PC-3 (cell line): ENCODE data around the gene CSTPP1. TPM values are rescaled to one million over a fixed set of nuclear protein-coding genes. Genes with fewer than 3 reads are reported as not detected.

Experiments
- ATAC-seq: fragments of 200-7000 bp; cut with Tn5 transposase; 2 replicates; pipeline ENCODE4 v1.9.1; 2020; ENCODE audit warnings: mild to moderate bottlenecking, moderate library complexity
- BruUV-seq: library from RNA; stranded (reverse); fragments of 400-500 nt; replicated peaks from 2 replicates; lab custom pipeline; 2021; lab: Mats Ljungman, UMichigan
- CTCF ChIA-PET: fragments of 300-600 bp; sonication (Branson Sonifier 250); formaldehyde crosslinking; loops from one replicate; lab custom pipeline; 2022; ENCODE audit warnings: antibody characterized with exemption; lab: Charles Lee
- POLR2A ChIA-PET: fragments of 300-600 bp; sonication (Branson Sonifier 250); formaldehyde crosslinking; loops from one replicate; lab custom pipeline; 2022; ENCODE audit warnings: antibody characterized with exemption; ENCODE audit not compliant: unreplicated experiment; lab: Charles Lee
- DNase-seq: peaks from one replicate; pipeline ENCODE4 v3.0.0-alpha.2; 2015
- H2AFZ ChIP-seq: fragments of 300-600 bp; sonication (generic); 2 replicates; pipeline ENCODE4 v1.6.0; 2016; ENCODE audit warnings: antibody characterized with exemption, low read length
- H3F3A ChIP-seq: fragments of 300-600 bp; sonication (generic); one replicate; pipeline ENCODE4 v1.6.0; 2017; ENCODE audit warnings: antibody characterized with exemption, low read length, control low read depth, mild to moderate bottlenecking; ENCODE audit not compliant: unreplicated experiment
- H3K27ac ChIP-seq: fragments of 300-600 bp; sonication (generic); 2 replicates; pipeline ENCODE4 v1.5.1; 2016; ENCODE audit warnings: mild to moderate bottlenecking, low read length
- H3K27me3 ChIP-seq: fragments of 300-600 bp; sonication (generic); 2 replicates; pipeline ENCODE4 v1.6.1; 2016; ENCODE audit warnings: low read length, mixed read lengths
- H3K36me3 ChIP-seq: fragments of 300-600 bp; sonication (generic); 2 replicates; pipeline ENCODE4 v1.6.1; 2016; ENCODE audit warnings: low read depth, mixed run types, low read length, mixed read lengths
- H3K4me1 ChIP-seq: fragments of 300-600 bp; sonication (generic); 2 replicates; pipeline ENCODE4 v1.5.1; 2016; ENCODE audit warnings: low read length; ENCODE audit not compliant: insufficient read depth
- H3K4me2 ChIP-seq: fragments of 300-600 bp; sonication (generic); 2 replicates; pipeline ENCODE4 v1.6.0; 2016; ENCODE audit warnings: low read length
- H3K4me3 ChIP-seq: fragments of 300-600 bp; sonication (generic); 2 replicates; pipeline ENCODE4 v1.5.1; 2016; ENCODE audit warnings: mild to moderate bottlenecking, low read length, mixed read lengths
- H3K79me2 ChIP-seq: fragments of 300-600 bp; sonication (generic); 2 replicates; pipeline ENCODE4 v1.6.1; 2017; ENCODE audit warnings: low read length, mixed read lengths
- H3K9ac ChIP-seq: fragments of 300-600 bp; sonication (generic); 2 replicates; pipeline ENCODE4 v1.6.0; 2016; ENCODE audit warnings: mild to moderate bottlenecking, low read length
- H3K9me2 ChIP-seq: fragments of 300-600 bp; sonication (generic); replicated peaks from 2 replicates; pipeline ENCODE4 v1.6.1; 2016; ENCODE audit warnings: mixed run types, low read length, mixed read lengths
- H3K9me3 ChIP-seq: fragments of 300-600 bp; sonication (generic); 2 replicates; pipeline ENCODE4 v1.6.1; 2016; ENCODE audit warnings: low read length, mixed read lengths
- H4K20me1 ChIP-seq: fragments of 300-600 bp; sonication (generic); 2 replicates; pipeline ENCODE4 v1.6.1; 2016; ENCODE audit warnings: low read length, mixed read lengths
- CTCF ChIP-seq: fragments of 300-600 bp; sonication (generic); conservative IDR thresholded peaks from 2 replicates; pipeline ENCODE4 v1.5.1; 2017; ENCODE audit warnings: antibody characterized with exemption, low read depth, mild to moderate bottlenecking, low read length
- EZH2 ChIP-seq: fragments of 300-600 bp; sonication (generic); IDR thresholded peaks from one replicate; pipeline ENCODE4 v1.6.1; 2017; ENCODE audit warnings: antibody characterized with exemption, mild to moderate bottlenecking, low read length; ENCODE audit not compliant: unreplicated experiment
- EZH2phosphoT487 ChIP-seq: fragments of 300-600 bp; sonication (generic); IDR thresholded peaks from 2 replicates; pipeline ENCODE4 v1.6.1; 2018; ENCODE audit warnings: mild to moderate bottlenecking, antibody characterized with exemption, low read length, borderline replicate concordance
- intact Hi-C: fragments of 100-400 bp; cut with micrococcal nuclease; formaldehyde crosslinking; loops from 2 replicates; pipeline ENCODE4 v1.9.0; 2023
- total RNA-seq: library from RNA; depleted of rRNA; stranded (reverse); fragments of >200 nt; gene quantifications from 2 replicates; pipeline ENCODE4 v1.2.3, GENCODE V29; 2014

The CSTPP1 gene
- total RNA-seq, 1 experiment from 2014 or later = 21.7 TPM

DNA sequence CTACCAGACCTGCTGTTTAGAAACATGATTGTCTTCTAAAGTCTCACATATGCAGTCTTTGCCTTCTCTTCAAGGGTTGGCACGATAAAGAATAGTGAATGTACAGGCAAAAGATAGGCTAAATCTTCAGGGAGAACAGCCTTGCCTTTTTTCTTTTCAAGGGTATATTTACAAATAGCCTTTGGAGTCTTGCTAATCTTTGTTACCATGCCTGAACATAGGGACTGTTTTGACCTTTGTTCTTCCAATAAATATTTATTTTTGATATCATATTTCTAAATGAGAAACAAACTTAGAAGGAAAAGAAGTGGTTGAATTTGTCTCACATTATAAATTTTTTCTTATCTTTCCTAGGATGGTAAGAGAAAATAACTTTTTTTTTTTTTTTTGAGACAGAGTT is 12.7 kb downstream of the CSTPP1 start:
- Histone ChIP-seq H3K4me1 (peaks cover 34% of the 10 kb centered on the region), H3K9me3 (no peaks in the 10 kb centered on the region), H4K20me1 (no peaks in the 10 kb centered on the region), H2AFZ (no peak overlapping the region), H3K79me2 (no peaks in the 10 kb centered on the region), H3K27ac (peak overlapping the region; percentile 58), H3K36me3 (no peaks in the 10 kb centered on the region), H3K9me2 (no peaks in the 10 kb centered on the region), H3K27me3 (no peaks in the 10 kb centered on the region), H3K4me3 (no peak overlapping the region), H3K9ac (no peak overlapping the region), H3F3A (no peaks in the 10 kb centered on the region), H3K4me2 (no peak overlapping the region)
- TF ChIP-seq EZH2 = no peak
- no peak for TF ChIP-seq CTCF
- ATAC-seq = no peak
- DNase-seq = no peak
- CTCF ChIA-PET = interaction anchor here (1.8 kb wide), 1 partner anchor 204 kb away, joined by 5 read pairs; no protein-coding TSS in a partner anchor
- POLR2A ChIA-PET = no interaction called here
- BruUV-seq = no TSS peak
- intact Hi-C loops = no loop called here

DNA sequence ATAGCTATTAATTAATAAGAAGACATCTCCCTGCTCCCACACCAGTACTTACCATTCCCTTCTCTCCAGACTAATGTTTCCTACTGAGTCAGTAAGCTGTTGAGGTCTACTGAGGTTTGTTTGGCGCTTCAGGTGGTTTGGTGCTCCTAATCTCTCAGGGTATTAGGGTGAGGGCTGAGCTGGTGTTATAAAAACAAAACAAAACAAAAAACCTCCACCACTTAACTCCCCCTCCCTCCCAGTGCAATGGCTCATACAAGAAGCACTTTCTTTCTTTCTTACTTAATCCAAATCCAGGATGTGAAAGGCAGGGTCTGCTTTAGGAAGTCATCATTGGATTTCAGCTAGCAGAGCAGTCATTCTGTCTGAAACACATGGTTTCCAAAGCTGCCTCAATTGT is 15.3 kb downstream of the CSTPP1 start:
- ATAC-seq (no peak), DNase-seq (no peak)
- Histone ChIP-seq H2AFZ (no peak overlapping the region), H3K27me3 (no peaks in the 10 kb centered on the region), H3K36me3 (no peaks in the 10 kb centered on the region), H3K79me2 (no peaks in the 10 kb centered on the region), H3K9ac (no peak overlapping the region), H3K4me3 (no peak overlapping the region), H3K4me1 (peaks cover 31% of the 10 kb centered on the region), H3K9me2 (no peaks in the 10 kb centered on the region), H3F3A (no peaks in the 10 kb centered on the region), H3K4me2 (no peak overlapping the region), H4K20me1 (no peaks in the 10 kb centered on the region), H3K9me3 (no peaks in the 10 kb centered on the region), H3K27ac (no peak overlapping the region)
- TF ChIP-seq CTCF (no peak), EZH2 (no peak), EZH2phosphoT487 (no peak)
- BruUV-seq = no TSS peak
- CTCF ChIA-PET = no interaction called here
- intact Hi-C loops = no loop called here
- POLR2A ChIA-PET = no interaction called here

- Histone ChIP-seq H3K36me3 (no peaks in the 10 kb centered on the region), H3K9ac (no peak overlapping the region), H2AFZ (no peak overlapping the region), H3K27ac (no peak overlapping the region), H3K4me3 (no peak overlapping the region), H3K9me3 (no peaks in the 10 kb centered on the region), H4K20me1 (no peaks in the 10 kb centered on the region), H3K4me1 (peaks cover 24% of the 10 kb centered on the region), H3K27me3 (no peaks in the 10 kb centered on the region), H3K79me2 (no peaks in the 10 kb centered on the region), H3K4me2 (no peak overlapping the region), H3K9me2 (no peaks in the 10 kb centered on the region), H3F3A (no peaks in the 10 kb centered on the region)
- TF ChIP-seq EZH2 (no peak), CTCF (no peak), EZH2phosphoT487 (no peak)
- ChIA-PET POLR2A (interaction anchor here (0.5 kb wide), 1 partner anchor 365 kb away, joined by 3 read pairs; no protein-coding TSS in a partner anchor), CTCF (interaction anchor here (0.5 kb wide), 1 partner anchor 200 kb away, joined by 3 read pairs; no protein-coding TSS in a partner anchor)
- BruUV-seq = no TSS peak
- DNase-seq = peak; percentile 21
- ATAC-seq = peak; percentile 24; the same call in 1 of the 2 replicates
- intact Hi-C loops = no loop called here
Measured at GRCh38 chr11:46952553-46952952, 16.0 kb downstream of the CSTPP1 start.
